NT2/D1 (cell line): ENCODE results near the gene TOR4A.

Source experiments
- SUZ12 ChIP-seq: IDR thresholded peaks from 2 replicates; pipeline ENCODE4 v1.6.1; 2011; ENCODE audit not compliant: insufficient read length, insufficient read depth; ENCODE audit errors: extremely low read depth
- ZNF274 ChIP-seq: IDR thresholded peaks from 2 replicates; pipeline ENCODE4 v1.6.1; 2011; ENCODE audit warnings: mild to moderate bottlenecking, low read depth, low read length

DNA sequence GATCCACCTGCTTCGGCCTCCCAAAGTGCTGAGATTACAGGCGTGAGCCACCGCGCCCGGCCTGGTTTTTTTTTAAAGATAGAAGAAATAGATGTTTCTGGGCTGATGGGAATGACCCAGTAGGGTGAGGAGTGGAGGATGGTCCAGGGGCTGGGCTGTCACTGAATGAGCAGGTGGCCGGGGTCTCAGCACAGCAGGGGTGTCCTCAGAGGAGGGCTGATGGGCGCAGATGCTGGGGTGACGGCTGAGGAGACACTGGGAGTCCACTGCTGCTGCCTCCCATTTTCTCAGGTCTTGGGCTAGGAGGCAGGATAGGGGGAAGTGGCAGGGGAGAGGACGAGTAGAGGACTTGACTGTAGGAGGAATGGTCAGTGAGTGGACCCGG is 2.3 kb upstream of the TOR4A start:
- TF ChIP-seq ZNF274 (no peak), SUZ12 (no peak)
